Activated T-cell treated with anti-CD3 and anti-CD28 coated beads, Interleukin-2, amount 50 U/mL, for 4 hours (primary cell): Measurements from ENCODE around the gene METTL25. TPM values are rescaled to one million over a fixed set of nuclear protein-coding genes. Genes with fewer than 3 reads are reported as not detected.

Experiments used
- ATAC-seq, 2 donors: fragments of 200-7000 bp; cut with Tn5 transposase; one replicate each; pipeline ENCODE4 v1.10.0; 2021
- DNase-seq: peaks from one replicate; pipeline ENCODE4 v3.0.0-alpha.2; 2020
- H3K27me3 Mint-ChIP-seq: one replicate; pipeline ENCODE4 v1.8.0; 2021; ENCODE audit warnings: low read depth, mixed read lengths
- H3K36me3 Mint-ChIP-seq: one replicate; pipeline ENCODE4 v1.8.0; 2022; ENCODE audit warnings: mixed read lengths; ENCODE audit not compliant: insufficient read depth
- H3K4me1 Mint-ChIP-seq: one replicate; pipeline ENCODE4 v1.8.0; 2021; ENCODE audit warnings: low read depth, mixed read lengths
- H3K4me3 Mint-ChIP-seq: one replicate; pipeline ENCODE4 v1.8.0; 2021; ENCODE audit warnings: mild to moderate bottlenecking, moderate library complexity, mixed read lengths
- H3K9me3 Mint-ChIP-seq: one replicate; pipeline ENCODE4 v1.8.0; 2021; ENCODE audit warnings: mixed read lengths
- total RNA-seq, 3 donors: library from RNA; stranded (reverse); gene quantifications; one replicate each; pipeline ENCODE4 v1.2.1, GENCODE V29; 2021

Gene METTL25
- total RNA-seq, 3 donors from 2014 or later = 6.7 to 7.4 (median 7.2) TPM

GRCh38 chr12:82514880-82515279 lies 156.6 kb downstream of the METTL25 start:
- Mint-ChIP-seq H3K4me1 (no peaks in the 10 kb centered on the region), H3K9me3 (no peaks in the 10 kb centered on the region), H3K27me3 (no peaks in the 10 kb centered on the region), H3K36me3 (no peaks in the 10 kb centered on the region), H3K4me3 (no peak overlapping the region)
- DNase-seq = no peak
- ATAC-seq = no peak

- Mint-ChIP-seq H3K36me3 (no peaks in the 10 kb centered on the region), H3K27me3 (no peaks in the 10 kb centered on the region), H3K9me3 (no peaks in the 10 kb centered on the region), H3K4me3 (no peak overlapping the region), H3K4me1 (no peaks in the 10 kb centered on the region)
- ATAC-seq (no peak), DNase-seq (no peak)
These were observed 157.3 kb downstream of the METTL25 start for GRCh38 chr12:82515652-82516051.

- H3K9me3 Mint-ChIP-seq = no peaks in the 10 kb centered on the region
- H3K27me3 Mint-ChIP-seq = no peaks in the 10 kb centered on the region
- no peaks in the 10 kb centered on the region for H3K4me1 Mint-ChIP-seq
- ATAC-seq (no peak), DNase-seq (no peak)
- no peaks in the 10 kb centered on the region for H3K36me3 Mint-ChIP-seq
- H3K4me3 Mint-ChIP-seq = no peak overlapping the region
These were observed 158.7 kb downstream of the METTL25 start for GRCh38 chr12:82517027-82517426.

- ATAC-seq = no peak
- no peaks in the 10 kb centered on the region for H3K27me3 Mint-ChIP-seq
- no peaks in the 10 kb centered on the region for H3K9me3 Mint-ChIP-seq
- DNase-seq = no peak
- no peaks in the 10 kb centered on the region for H3K4me1 Mint-ChIP-seq
- H3K36me3 Mint-ChIP-seq = no peaks in the 10 kb centered on the region
- no peak overlapping the region for H3K4me3 Mint-ChIP-seq
These were observed 159.5 kb downstream of the METTL25 start for GRCh38 chr12:82517808-82518207.

GRCh38 chr12:82519510-82519909 lies 161.2 kb downstream of the METTL25 start:
- H3K36me3 Mint-ChIP-seq = no peaks in the 10 kb centered on the region
- H3K4me3 Mint-ChIP-seq = no peak overlapping the region
- DNase-seq (no peak), ATAC-seq (no peak)
- H3K4me1 Mint-ChIP-seq = no peaks in the 10 kb centered on the region
- no peaks in the 10 kb centered on the region for H3K9me3 Mint-ChIP-seq
- no peaks in the 10 kb centered on the region for H3K27me3 Mint-ChIP-seq

GRCh38 chr12:82522285-82522684 lies 164.0 kb downstream of the METTL25 start:
- ATAC-seq = no peak
- Mint-ChIP-seq H3K4me3 (no peak overlapping the region), H3K4me1 (no peaks in the 10 kb centered on the region), H3K27me3 (no peaks in the 10 kb centered on the region), H3K36me3 (no peaks in the 10 kb centered on the region), H3K9me3 (no peaks in the 10 kb centered on the region)
- no peak for DNase-seq

- Mint-ChIP-seq H3K9me3 (no peaks in the 10 kb centered on the region), H3K4me3 (no peak overlapping the region), H3K4me1 (no peaks in the 10 kb centered on the region), H3K27me3 (no peaks in the 10 kb centered on the region), H3K36me3 (no peaks in the 10 kb centered on the region)
- ATAC-seq (no peak), DNase-seq (no peak)
These were observed 164.4 kb downstream of the METTL25 start for GRCh38 chr12:82522762-82523161.

GRCh38 chr12:82523996-82524395 lies 165.7 kb downstream of the METTL25 start:
- H3K36me3 Mint-ChIP-seq = no peaks in the 10 kb centered on the region
- DNase-seq = no peak
- H3K9me3 Mint-ChIP-seq = no peaks in the 10 kb centered on the region
- no peaks in the 10 kb centered on the region for H3K4me1 Mint-ChIP-seq
- no peaks in the 10 kb centered on the region for H3K27me3 Mint-ChIP-seq
- no peak for ATAC-seq
- no peak overlapping the region for H3K4me3 Mint-ChIP-seq

- no peak for ATAC-seq
- Mint-ChIP-seq H3K9me3 (no peaks in the 10 kb centered on the region), H3K4me3 (no peak overlapping the region)
These were observed 166.3 kb downstream of the METTL25 start for GRCh38 chr12:82524641-82525040.

GRCh38 chr12:82525616-82526015 lies 167.3 kb downstream of the METTL25 start:
- no peak for DNase-seq
- Mint-ChIP-seq H3K4me1 (no peaks in the 10 kb centered on the region), H3K27me3 (no peaks in the 10 kb centered on the region), H3K36me3 (no peaks in the 10 kb centered on the region), H3K4me3 (no peak overlapping the region), H3K9me3 (no peaks in the 10 kb centered on the region)
- no peak for ATAC-seq

More at GRCh38 chr12:82524641-82525040, 166.3 kb downstream of the METTL25 start:
- DNase-seq = no peak
- no peaks in the 10 kb centered on the region for H3K27me3 Mint-ChIP-seq
- no peaks in the 10 kb centered on the region for H3K36me3 Mint-ChIP-seq
- H3K4me1 Mint-ChIP-seq = no peaks in the 10 kb centered on the region

- DNase-seq = no peak
- Mint-ChIP-seq H3K27me3 (no peaks in the 10 kb centered on the region), H3K4me3 (no peak overlapping the region), H3K4me1 (no peaks in the 10 kb centered on the region), H3K36me3 (no peaks in the 10 kb centered on the region), H3K9me3 (no peaks in the 10 kb centered on the region)
- ATAC-seq = no peak
These were observed 168.9 kb downstream of the METTL25 start for GRCh38 chr12:82527165-82527780.

Other genes with a start within 250 kb of the METTL25 start
- gene CCDC59, start 142 bp upstream of the METTL25 start, total RNA-seq = 100 to 1,000 TPM; 126 to 136 (median 130) TPM